OCI-LY1 (cell line): Measurements from ENCODE around the gene BAG5.

Experiments
- CTCF ChIP-seq: fragments of 200-600 bp; sonication (generic), shearing (Covaris generic); IDR thresholded peaks from 2 replicates; pipeline ENCODE4 v1.5.1; 2017; ENCODE audit warnings: mild to moderate bottlenecking, antibody characterized with exemption, low read length, moderate library complexity, mixed read lengths
- EZH2 ChIP-seq: fragments of 200-600 bp; sonication (generic), shearing (Covaris generic); IDR thresholded peaks from 2 replicates; pipeline ENCODE4 v1.8.0; 2017; ENCODE audit warnings: borderline replicate concordance, mixed run types, mild to moderate bottlenecking, antibody characterized with exemption, low read length, moderate library complexity, mixed read lengths

GRCh38 chr14:103562179-103562428 lies 353 bp downstream of the BAG5 start:
- TF ChIP-seq CTCF: no peak
- TF ChIP-seq EZH2: no peak
